Fibroblast of mammary gland (primary cell): Measurements from ENCODE around the gene RGS1.

Experiments
- DNase-seq: peaks from one replicate; pipeline ENCODE4 v3.0.0-alpha.2; 2010; ENCODE audit warnings: low read depth
- H3K4me3 ChIP-seq: 2 replicates; pipeline ENCODE4 v1.5.1; 2011; ENCODE audit warnings: low read depth, mild to moderate bottlenecking, low read length, moderate library complexity; ENCODE audit not compliant: control insufficient read depth
- TF ChIP-seq, protein P1 (sequence below): conservative IDR thresholded peaks from 2 replicates; pipeline ENCODE4 v1.5.1; 2011; ENCODE audit warnings: low read depth, low read length, inconsistent platforms; ENCODE audit not compliant: control insufficient read depth, insufficient read depth

The RGS1 gene

GRCh38 chr1:192592981-192593708 is 17.6 kb downstream of the RGS1 start:
- TF ChIP-seq, protein P1, sequence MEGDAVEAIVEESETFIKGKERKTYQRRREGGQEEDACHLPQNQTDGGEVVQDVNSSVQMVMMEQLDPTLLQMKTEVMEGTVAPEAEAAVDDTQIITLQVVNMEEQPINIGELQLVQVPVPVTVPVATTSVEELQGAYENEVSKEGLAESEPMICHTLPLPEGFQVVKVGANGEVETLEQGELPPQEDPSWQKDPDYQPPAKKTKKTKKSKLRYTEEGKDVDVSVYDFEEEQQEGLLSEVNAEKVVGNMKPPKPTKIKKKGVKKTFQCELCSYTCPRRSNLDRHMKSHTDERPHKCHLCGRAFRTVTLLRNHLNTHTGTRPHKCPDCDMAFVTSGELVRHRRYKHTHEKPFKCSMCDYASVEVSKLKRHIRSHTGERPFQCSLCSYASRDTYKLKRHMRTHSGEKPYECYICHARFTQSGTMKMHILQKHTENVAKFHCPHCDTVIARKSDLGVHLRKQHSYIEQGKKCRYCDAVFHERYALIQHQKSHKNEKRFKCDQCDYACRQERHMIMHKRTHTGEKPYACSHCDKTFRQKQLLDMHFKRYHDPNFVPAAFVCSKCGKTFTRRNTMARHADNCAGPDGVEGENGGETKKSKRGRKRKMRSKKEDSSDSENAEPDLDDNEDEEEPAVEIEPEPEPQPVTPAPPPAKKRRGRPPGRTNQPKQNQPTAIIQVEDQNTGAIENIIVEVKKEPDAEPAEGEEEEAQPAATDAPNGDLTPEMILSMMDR: no peak
- no peak overlapping the region for H3K4me3 ChIP-seq
- peak; percentile 64 for DNase-seq

DNA sequence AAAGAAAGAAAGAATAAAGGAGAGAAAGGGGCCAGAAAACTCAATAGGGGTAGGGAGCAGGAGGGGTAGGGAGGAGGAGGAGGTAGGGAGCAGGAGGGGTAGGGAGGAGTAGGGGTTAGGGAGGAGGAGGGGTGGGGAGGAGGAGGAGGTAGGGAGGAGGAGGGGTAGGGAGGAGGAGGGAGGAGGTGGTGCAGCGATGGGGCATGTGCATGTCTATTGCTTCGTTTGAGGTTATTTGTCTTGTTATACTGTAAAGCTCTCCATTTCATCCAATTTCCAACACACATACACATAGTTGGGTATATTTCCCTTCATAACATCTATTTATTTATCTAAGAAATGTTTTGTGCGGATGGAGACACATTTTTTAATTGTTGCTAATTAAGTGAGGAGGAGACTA is 19.7 kb downstream of the RGS1 start:
- DNase-seq: no peak
- TF ChIP-seq, protein P1: no peak
- no peak overlapping the region for H3K4me3 ChIP-seq

- H3K4me3 ChIP-seq: no peak overlapping the region
- no peak for DNase-seq
- TF ChIP-seq, protein P1: no peak
Observed at GRCh38 chr1:192598589-192598988, 23.0 kb downstream of the RGS1 start.

DNA sequence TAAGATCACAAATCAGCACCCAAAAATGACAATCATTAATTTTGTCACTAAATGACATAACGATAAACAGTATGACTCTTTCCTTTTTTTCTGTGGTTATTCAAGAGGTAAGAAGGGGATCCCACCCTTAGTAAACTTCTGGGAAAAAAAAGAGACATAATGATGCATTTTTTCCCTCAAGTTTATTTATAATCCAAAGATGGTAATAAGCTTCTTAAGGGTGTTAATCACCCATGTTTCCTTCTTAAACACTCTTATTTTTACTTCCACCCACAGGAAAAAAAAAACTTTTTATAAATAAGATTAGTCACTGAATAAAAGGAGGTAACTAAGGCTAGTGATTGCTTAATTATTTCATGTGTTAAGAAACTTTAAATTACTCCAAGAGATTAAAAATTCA is 24.7 kb downstream of the RGS1 start:
- no peak for DNase-seq
- H3K4me3 ChIP-seq: no peak overlapping the region
- TF ChIP-seq, protein P1: no peak

- TF ChIP-seq, protein P1: no peak
- DNase-seq: no peak
- H3K4me3 ChIP-seq: no peak overlapping the region
Observed at GRCh38 chr1:192601143-192601542, 25.6 kb downstream of the RGS1 start.

DNA sequence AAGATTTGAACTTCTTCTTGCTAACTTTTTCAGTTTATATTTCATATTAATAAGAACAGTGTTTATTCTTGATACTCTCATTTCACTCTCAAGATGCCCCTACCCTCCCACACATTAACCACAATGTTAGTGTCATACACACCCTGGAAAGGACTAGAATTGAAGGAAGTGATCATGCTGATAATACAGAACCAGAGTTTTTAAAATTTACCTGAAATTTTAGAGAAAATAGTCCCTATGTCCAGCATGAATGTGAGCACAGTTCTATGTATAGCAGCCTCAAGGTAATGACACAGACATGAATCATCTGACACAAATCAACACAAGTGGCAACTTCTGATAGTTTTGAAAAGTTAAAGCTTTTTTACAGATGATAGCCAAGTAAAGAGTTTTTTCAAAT is 26.0 kb downstream of the RGS1 start:
- peak; percentile 53 for DNase-seq
- H3K4me3 ChIP-seq: no peak overlapping the region
- TF ChIP-seq, protein P1: no peak
